HepG2 (cell line): Measurements from ENCODE around the gene SLC6A4. TPM values are rescaled to one million over a fixed set of nuclear protein-coding genes. Genes with fewer than 3 reads are reported as not detected.

Experiments used
- AHR ChIP-seq: IDR thresholded peaks from 2 replicates; pipeline ENCODE4 v1.6.1; 2018; ENCODE audit warnings: missing genetic modification reagents, missing compliant biosample characterization
- BATF2 ChIP-seq: sonication (generic); formaldehyde crosslinking; IDR thresholded peaks from 2 replicates; pipeline ENCODE4 v1.8.0; 2022; ENCODE audit warnings: mild to moderate bottlenecking, missing genetic modification reagents, moderate library complexity
- CBFB ChIP-seq: sonication (generic); formaldehyde crosslinking; IDR thresholded peaks from 2 replicates; pipeline ENCODE4 v1.4.0; 2020; ENCODE audit warnings: missing genetic modification reagents
- CC2D1A ChIP-seq: sonication (generic); formaldehyde crosslinking; IDR thresholded peaks from 2 replicates; pipeline ENCODE4 v1.8.1; 2023; ENCODE audit warnings: mild to moderate bottlenecking, missing genetic modification reagents
- CTCF ChIP-seq: sonication (generic); formaldehyde crosslinking; IDR thresholded peaks from 2 replicates; pipeline ENCODE4 v1.5.0; 2020; ENCODE audit warnings: mild to moderate bottlenecking, missing genetic modification reagents, moderate library complexity
- EED ChIP-seq: sonication (generic); formaldehyde crosslinking; IDR thresholded peaks from 2 replicates; pipeline ENCODE4 v1.5.0; 2020; ENCODE audit warnings: mild to moderate bottlenecking, missing genetic modification reagents
- MXI1 ChIP-seq: IDR thresholded peaks from 3 replicates; pipeline ENCODE4 v1.6.1; 2012; ENCODE audit warnings: low read depth, low read length, inconsistent platforms, borderline replicate concordance
- POLR2AphosphoS2 ChIP-seq: IDR thresholded peaks from 2 replicates; pipeline ENCODE4 v1.6.1; 2011; ENCODE audit warnings: low read depth, low read length, improper control_type of control experiment
- PRDM10 ChIP-seq: sonication (generic); formaldehyde crosslinking; IDR thresholded peaks from 2 replicates; pipeline ENCODE4 v1.4.0; 2020; ENCODE audit warnings: low read depth, missing genetic modification reagents
- RELA ChIP-seq: sonication (generic); formaldehyde crosslinking; IDR thresholded peaks from 2 replicates; pipeline ENCODE4 v1.4.0; 2020; ENCODE audit warnings: missing genetic modification reagents
- REXO4 ChIP-seq: sonication (generic); formaldehyde crosslinking; IDR thresholded peaks from 2 replicates; pipeline ENCODE4 v1.8.0; 2022; ENCODE audit warnings: missing genetic modification reagents, mild to moderate bottlenecking, borderline replicate concordance
- SIX1 ChIP-seq: sonication (generic); formaldehyde crosslinking; IDR thresholded peaks from 2 replicates; pipeline ENCODE4 v1.4.0; 2020; ENCODE audit warnings: missing genetic modification reagents, borderline replicate concordance
- SOX5 ChIP-seq: IDR thresholded peaks from 2 replicates; pipeline ENCODE4 v1.6.1; 2016; ENCODE audit warnings: borderline replicate concordance
- TBL1XR1 ChIP-seq: fragments of 150-350 bp; IDR thresholded peaks from 2 replicates; pipeline ENCODE4 v1.6.1; 2014; ENCODE audit warnings: borderline replicate concordance, low read length; ENCODE audit not compliant: partially characterized antibody
- TMF1 ChIP-seq: sonication (generic); formaldehyde crosslinking; IDR thresholded peaks from 2 replicates; pipeline ENCODE4 v1.8.1; 2022; ENCODE audit warnings: low read depth, missing genetic modification reagents
- ZBTB1 ChIP-seq: sonication (generic); formaldehyde crosslinking; IDR thresholded peaks from 2 replicates; pipeline ENCODE4 v1.4.0; 2020; ENCODE audit warnings: missing genetic modification reagents, borderline replicate concordance
- ZFP36 ChIP-seq: fragments of 150-350 bp; IDR thresholded peaks from 2 replicates; pipeline ENCODE4 v1.6.1; 2018; ENCODE audit warnings: borderline replicate concordance, low read length, low read depth; ENCODE audit not compliant: partially characterized antibody
- ZGPAT ChIP-seq: IDR thresholded peaks from 2 replicates; pipeline ENCODE4 v1.6.1; 2016; ENCODE audit warnings: mild to moderate bottlenecking
- ZNF12 ChIP-seq: sonication (generic); formaldehyde crosslinking; IDR thresholded peaks from 2 replicates; pipeline ENCODE4 v1.5.0; 2020; ENCODE audit warnings: missing genetic modification reagents
- ZNF234 ChIP-seq: sonication (generic); formaldehyde crosslinking; conservative IDR thresholded peaks from 2 replicates; pipeline ENCODE4 v1.5.1; 2020; ENCODE audit warnings: mild to moderate bottlenecking, missing genetic modification reagents
- ZNF430 ChIP-seq: sonication (generic); formaldehyde crosslinking; IDR thresholded peaks from 2 replicates; pipeline ENCODE4 v1.9.0; 2021; ENCODE audit warnings: mild to moderate bottlenecking, missing genetic modification reagents
- ZNF44 ChIP-seq: sonication (generic); formaldehyde crosslinking; IDR thresholded peaks from 2 replicates; pipeline ENCODE4 v1.5.1; 2020; ENCODE audit warnings: mild to moderate bottlenecking, missing genetic modification reagents
- ZNF468 ChIP-seq: sonication (generic); formaldehyde crosslinking; IDR thresholded peaks from 2 replicates; pipeline ENCODE4 v1.8.0; 2022; ENCODE audit warnings: mild to moderate bottlenecking, moderate library complexity, missing genetic modification reagents
- ZSCAN5A ChIP-seq: sonication (generic); formaldehyde crosslinking; IDR thresholded peaks from 2 replicates; pipeline ENCODE4 v1.8.0; 2022; ENCODE audit warnings: mild to moderate bottlenecking, missing genetic modification reagents, borderline replicate concordance
- polyA plus RNA-seq, 8 experiments: library from polyadenylated mRNA; depleted of rRNA in 3 of 8; stranded (reverse) in 7 of 8; unstranded in 1 of 8; fragments of >200 nt; fragmentation: Illumina TruSeq in 4 of 8; extraction: Trizol in 4 of 8; gene quantifications; 2 replicates each; pipeline versions ENCODE4 v1.2.1 to v1.2.3, GENCODE V29; 2011 to 2016; ENCODE audit warnings: low read depth in 4 of 8, missing spikeins in 1 of 8, mixed read lengths in 1 of 8; ENCODE audit not compliant: insufficient read depth in 1 of 8
- total RNA-seq, 5 experiments: library from RNA; depleted of rRNA; stranded (reverse); fragments of >200 nt; fragmentation: Illumina TruSeq; extraction: Trizol; gene quantifications; 2 replicates each; pipeline ENCODE4 v1.2.3, GENCODE V29; 2016; ENCODE audit warnings: low read depth in 1 of 5

Gene SLC6A4
- total and polyA plus RNA-seq, 2 of the 13 experiments (the other 11 are each of a cell fraction or from before 2014, with no cell fraction given), result 7.6 to 20.3 TPM

GRCh38 chr17:30226878-30227277, 8.6 kb downstream of the SLC6A4 start (continued):
- TF ChIP-seq TBL1XR1 (no peak), SOX5 (no peak), ZNF430 (no peak), CTCF (CRISPR knock-in tag) (no peak), REXO4 (no peak), ZNF468 (CRISPR knock-in tag) (no peak), EED (CRISPR knock-in tag) (no peak), ZSCAN5A (no peak), MXI1 (peak; percentile 30; the same call in 1 of the 3 replicates), ZGPAT (CRISPR knock-in tag) (no peak), ZNF234 (CRISPR knock-in tag) (no peak), CBFB (CRISPR knock-in tag) (no peak), RELA (no peak), ZBTB1 (CRISPR knock-in tag) (no peak), SIX1 (CRISPR knock-in tag) (no peak), ZNF12 (CRISPR knock-in tag) (no peak), CC2D1A (CRISPR knock-in tag) (no peak), ZFP36 (no peak), AHR (CRISPR knock-in tag) (no peak), TMF1 (CRISPR knock-in tag) (no peak), ZNF44 (CRISPR knock-in tag) (no peak), BATF2 (CRISPR knock-in tag) (no peak), POLR2AphosphoS2 (no peak), PRDM10 (no peak)
